Fibroblast of lung (primary cell): Measurements from ENCODE around the gene GLIPR2. TPM values are rescaled to one million over a fixed set of nuclear protein-coding genes. Genes with fewer than 3 reads are reported as not detected.
"Not testable (repeated sequence)": the region's sequence is repeated elsewhere in the genome, so short reads cannot be mapped to it uniquely, and the experiment has no call there.

ENCODE experiments used
- DNase-seq, 2 donors: peaks; one replicate each; pipeline versions ENCODE4 v3.0.0 to v3.0.0-alpha.2; 2010; ENCODE audit warnings: low read depth in 2 of 2
- H2AFZ ChIP-seq: 2 replicates; pipeline ENCODE4 v1.5.1; 2012; ENCODE audit warnings: low read length, control low read depth, inconsistent platforms
- H3K27ac ChIP-seq: 2 replicates; pipeline ENCODE4 v1.5.1; 2011; ENCODE audit warnings: low read length, control low read depth; ENCODE audit not compliant: insufficient read depth
- H3K27me3 ChIP-seq: 2 replicates; pipeline ENCODE4 v1.5.1; 2011; ENCODE audit warnings: mild to moderate bottlenecking, low read length; ENCODE audit not compliant: control insufficient read depth, insufficient read depth
- H3K36me3 ChIP-seq: 2 replicates; pipeline ENCODE4 v1.5.1; 2011; ENCODE audit warnings: low read length; ENCODE audit not compliant: control insufficient read depth, insufficient read depth
- H3K4me1 ChIP-seq: 2 replicates; pipeline ENCODE4 v1.5.1; 2011; ENCODE audit warnings: low read length; ENCODE audit not compliant: control insufficient read depth, insufficient read depth; ENCODE audit errors: extremely low read depth
- H3K4me2 ChIP-seq: 2 replicates; pipeline ENCODE4 v1.5.1; 2011; ENCODE audit warnings: low read length, control low read depth; ENCODE audit not compliant: insufficient read depth; ENCODE audit errors: extremely low read depth
- H3K4me3 ChIP-seq, 4 experiments: fragments of 200-600 bp in 1 of 4; sonication (generic) in 1 of 4; replicated peaks in 1 of 4; 2 replicates each; pipeline ENCODE4 v1.5.1; 2011 to 2016; ENCODE audit warnings: low read length in 4 of 4, low read depth in 3 of 4, mild to moderate bottlenecking in 3 of 4, control low read depth in 2 of 4, inconsistent platforms in 1 of 4, mixed read lengths in 1 of 4; ENCODE audit not compliant: insufficient read depth in 1 of 4; ENCODE audit errors: control extremely low read depth in 1 of 4
- H3K79me2 ChIP-seq: 2 replicates; pipeline ENCODE4 v1.5.1; 2012; ENCODE audit warnings: mild to moderate bottlenecking, low read length, inconsistent platforms; ENCODE audit not compliant: control insufficient read depth, insufficient read depth
- H3K9ac ChIP-seq: 2 replicates; pipeline ENCODE4 v1.5.1; 2011; ENCODE audit warnings: mild to moderate bottlenecking, low read length, control low read depth; ENCODE audit not compliant: insufficient read depth
- H3K9me3 ChIP-seq: 2 replicates; pipeline ENCODE4 v1.5.1; 2012; ENCODE audit warnings: low read depth, low read length; ENCODE audit not compliant: control insufficient read depth, insufficient read depth
- H4K20me1 ChIP-seq: 2 replicates; pipeline ENCODE4 v1.5.1; 2011; ENCODE audit warnings: low read length; ENCODE audit not compliant: control insufficient read depth, insufficient read depth; ENCODE audit errors: extremely low read depth
- CTCF ChIP-seq, 2 donors: IDR thresholded peaks in 1 of 2; conservative IDR thresholded peaks in 1 of 2; 1 replicate in 1 of 2; 2 replicates in 1 of 2; pipeline ENCODE4 v1.5.1; 2011 to 2012; ENCODE audit warnings: low read length in 2 of 2, control low read depth in 1 of 2, inconsistent platforms in 1 of 2, low read depth in 1 of 2, mild to moderate bottlenecking in 1 of 2
- EZH2 ChIP-seq: IDR thresholded peaks from 2 replicates; pipeline ENCODE4 v1.5.1; 2012; ENCODE audit warnings: low read length, control low read depth, mild to moderate bottlenecking; ENCODE audit errors: missing control alignments
- polyA plus RNA-seq, 2 donors: library from polyadenylated mRNA; depleted of rRNA in 1 of 2; stranded (reverse) in 1 of 2; unstranded in 1 of 2; fragments of >200 nt; gene quantifications; 2 replicates each; pipeline ENCODE4 v1.2.1, GENCODE V29; 2011 to 2012; ENCODE audit warnings: missing spikeins in 1 of 2
- total RNA-seq: library from RNA; depleted of rRNA; stranded (reverse); fragments of >200 nt; gene quantifications from 2 replicates; pipeline ENCODE4 v1.2.1, GENCODE V29; 2014

Gene GLIPR2
- total and polyA plus RNA-seq, 2 donors (not counting 1 experiment from before 2014, with no cell fraction given), result 40.0 to 108 TPM

DNA sequence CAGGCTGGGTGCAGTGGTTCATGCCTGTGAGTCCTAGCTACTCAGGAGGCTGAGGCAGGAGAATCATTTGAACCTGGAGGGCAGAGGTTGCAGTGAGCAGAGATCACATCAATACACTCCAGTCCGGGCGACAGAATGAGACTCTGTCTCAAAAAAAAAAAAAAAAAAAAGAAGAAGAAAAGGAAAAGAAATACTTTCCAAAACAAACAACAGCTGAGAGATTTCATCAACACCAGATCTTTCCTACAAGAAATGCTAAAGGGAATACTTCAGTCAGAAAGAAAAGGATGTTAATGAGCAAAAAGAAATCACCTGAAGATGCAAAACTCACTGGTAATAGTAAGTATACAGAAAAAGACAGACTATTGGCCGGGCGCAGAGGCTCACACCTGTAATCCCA is 41.0 kb downstream of the GLIPR2 start:
- no peak overlapping the region for H3K9ac ChIP-seq
- no peaks in the 10 kb centered on the region for H3K4me1 ChIP-seq
- no peak overlapping the region for H3K4me3 ChIP-seq
- no peaks in the 10 kb centered on the region for H4K20me1 ChIP-seq
- H3K4me2 ChIP-seq, result no peak overlapping the region
- no peaks in the 10 kb centered on the region for H3K9me3 ChIP-seq
- peak in 1 of 2 donors; percentile 56 for DNase-seq
- no peak overlapping the region for H3K27ac ChIP-seq
- no peaks in the 10 kb centered on the region for H3K27me3 ChIP-seq
- no peaks in the 10 kb centered on the region for H3K36me3 ChIP-seq
- H3K79me2 ChIP-seq, result no peaks in the 10 kb centered on the region
- no peak overlapping the region for H2AFZ ChIP-seq
- no peak for TF ChIP-seq CTCF (conservative IDR thresholded peaks at IDR 0.05 in 1 of 2, IDR thresholded peaks at IDR 0.05 in 1 of 2; ENCODE audit: low read depth in 1 of 2, low read length in 2 of 2)
- TF ChIP-seq EZH2, result no peak

- H3K27ac ChIP-seq, H3K36me3 ChIP-seq, H3K27me3 ChIP-seq, H4K20me1 ChIP-seq, H3K79me2 ChIP-seq, H2AFZ ChIP-seq, H3K9me3 ChIP-seq, H3K4me2 ChIP-seq, H3K4me3 ChIP-seq, DNase-seq, H3K4me1 ChIP-seq, H3K9ac ChIP-seq: not testable (repeated sequence)
These were observed 43.7 kb downstream of the GLIPR2 start for GRCh38 chr9:36180243-36180642.

GRCh38 chr9:36187414-36187813 is 50.9 kb downstream of the GLIPR2 start:
- H3K27ac ChIP-seq, result no peak overlapping the region
- peaks cover 17% of the 10 kb centered on the region for H3K79me2 ChIP-seq
- no peaks in the 10 kb centered on the region for H3K27me3 ChIP-seq
- no peak overlapping the region for H3K9ac ChIP-seq
- DNase-seq, result peak; percentile 33 to 94
- H3K4me3 ChIP-seq, result no peak overlapping the region
- peaks cover 5% of the 10 kb centered on the region for H3K4me1 ChIP-seq
- no peak for TF ChIP-seq CTCF (conservative IDR thresholded peaks at IDR 0.05 in 1 of 2, IDR thresholded peaks at IDR 0.05 in 1 of 2; ENCODE audit: low read depth in 1 of 2, low read length in 2 of 2)
- no peak for TF ChIP-seq EZH2
- no peaks in the 10 kb centered on the region for H3K36me3 ChIP-seq
- no peaks in the 10 kb centered on the region for H3K9me3 ChIP-seq
- H3K4me2 ChIP-seq, result peak overlapping the region; percentile 2
- H4K20me1 ChIP-seq, result peaks cover 2% of the 10 kb centered on the region
- peak overlapping the region; percentile 45 for H2AFZ ChIP-seq
